Measurements from ENCODE around the gene LCK.

Gene LCK

DNA sequence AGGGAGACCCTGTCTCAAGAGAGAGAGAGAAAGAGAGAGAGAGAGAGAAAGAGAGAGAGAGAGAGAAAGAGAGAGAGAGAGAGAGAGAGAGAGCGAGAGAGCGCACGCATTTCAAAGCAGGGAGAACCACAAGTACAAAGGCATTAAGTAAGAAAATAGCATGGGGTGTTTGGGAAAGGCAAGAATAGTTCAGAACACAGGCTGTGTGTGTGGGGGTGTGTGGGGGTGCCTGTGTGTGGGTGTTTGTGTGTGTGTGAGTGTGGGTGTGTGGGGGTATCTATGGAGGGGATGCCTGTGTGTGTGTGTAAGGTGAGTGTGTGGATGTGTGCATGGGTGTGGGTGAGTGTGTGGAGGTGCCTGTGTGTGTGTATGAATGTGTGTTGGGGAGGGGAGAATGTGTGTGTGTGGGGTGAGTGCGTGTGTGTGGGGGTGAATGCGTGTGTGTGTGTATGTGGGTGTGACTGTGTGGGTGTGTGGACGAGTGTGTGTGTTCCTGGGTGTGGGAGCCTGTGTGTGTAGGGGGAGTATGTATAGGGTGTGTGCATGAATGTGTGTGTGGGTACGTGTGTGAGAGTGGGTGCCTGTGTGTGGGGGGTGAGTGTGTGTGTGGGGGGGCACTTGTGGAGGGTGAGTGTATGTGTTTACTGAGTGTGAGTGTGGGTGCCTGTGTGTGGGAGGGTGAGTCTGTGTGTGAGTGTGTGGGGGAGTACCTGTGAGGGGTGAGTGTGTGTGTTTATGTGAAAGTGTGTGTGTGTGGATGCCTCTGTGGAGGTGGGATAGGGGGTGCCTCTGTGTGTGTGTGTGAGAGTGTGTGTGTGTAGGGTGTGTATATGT, 21.7 kb downstream of the LCK start:
- H4K8ac ChIP-seq (ENCODE audit: low read length): peak overlapping the region; percentile 19
- H3K27ac ChIP-seq (ENCODE audit: low read length, poor library complexity, severe bottlenecking): no peak overlapping the region
- H3K4me2 ChIP-seq (ENCODE audit: low read length, poor library complexity, severe bottlenecking): no peak overlapping the region
- peak overlapping the region; percentile 34 to 52 for H3K18ac ChIP-seq (ENCODE audit: low read depth in 1 of 2, low read length in 2 of 2)
- H2BK5ac ChIP-seq (ENCODE audit: low read depth, low read length, poor library complexity, severe bottlenecking): no peak overlapping the region
- no peaks in the 10 kb centered on the region for H3K9me3 ChIP-seq (ENCODE audit: control insufficient read depth, low read length)
- no peaks in the 10 kb centered on the region for H3K79me1 ChIP-seq (replicated peaks; ENCODE audit: low read length, poor library complexity, severe bottlenecking)
- peak overlapping the region in 1 of 2 experiments; percentile 96 for H3K14ac ChIP-seq (ENCODE audit: low read length in 2 of 2)
- peak overlapping the region; percentile 74 for H2BK15ac ChIP-seq (ENCODE audit: low read depth, poor library complexity, severe bottlenecking)
- H3K23ac ChIP-seq (ENCODE audit: low read length in 2 of 2): peak overlapping the region in 1 of 2 experiments; percentile 37
- no peak overlapping the region for H3K9ac ChIP-seq (ENCODE audit: low read length)
- peaks cover 8% of the 10 kb centered on the region for H3K4me1 ChIP-seq (ENCODE audit: control insufficient read depth, insufficient read depth, low read depth, low read length)
- DNase-seq: no peak
- WGBS: 76% methylated on average over 7 of the region's 7 CpGs
- peaks cover 13 to 70% of the 10 kb centered on the region in 2 experiments for H3K27me3 ChIP-seq (ENCODE audit: control insufficient read depth in 1 of 2, insufficient read depth in 1 of 2, low read length in 2 of 2)
- H2BK12ac ChIP-seq (ENCODE audit: low read length in 2 of 2): peak overlapping the region; percentile 32 to 89
- peak overlapping the region in 1 of 2 experiments; percentile 49 for H3K4ac ChIP-seq (ENCODE audit: low read depth in 1 of 2, low read length in 2 of 2)
- no peak overlapping the region for H2AFZ ChIP-seq (ENCODE audit: low read depth, low read length)
- H2AK5ac ChIP-seq (ENCODE audit: low read length, severe bottlenecking): no peak overlapping the region
- H3K36me3 ChIP-seq (ENCODE audit: control insufficient read depth in 1 of 2, insufficient read depth in 2 of 2, low read depth in 1 of 2, low read length in 2 of 2): no peaks in the 10 kb centered on the region
- peak overlapping the region; percentile 73 for H4K91ac ChIP-seq (ENCODE audit: low read length)
- no peak overlapping the region for H2BK120ac ChIP-seq (ENCODE audit: low read depth, low read length)
- H3K4me3 ChIP-seq (ENCODE audit: insufficient read depth in 1 of 2, low read depth in 1 of 2, low read length in 2 of 2): no peak overlapping the region

DNA sequence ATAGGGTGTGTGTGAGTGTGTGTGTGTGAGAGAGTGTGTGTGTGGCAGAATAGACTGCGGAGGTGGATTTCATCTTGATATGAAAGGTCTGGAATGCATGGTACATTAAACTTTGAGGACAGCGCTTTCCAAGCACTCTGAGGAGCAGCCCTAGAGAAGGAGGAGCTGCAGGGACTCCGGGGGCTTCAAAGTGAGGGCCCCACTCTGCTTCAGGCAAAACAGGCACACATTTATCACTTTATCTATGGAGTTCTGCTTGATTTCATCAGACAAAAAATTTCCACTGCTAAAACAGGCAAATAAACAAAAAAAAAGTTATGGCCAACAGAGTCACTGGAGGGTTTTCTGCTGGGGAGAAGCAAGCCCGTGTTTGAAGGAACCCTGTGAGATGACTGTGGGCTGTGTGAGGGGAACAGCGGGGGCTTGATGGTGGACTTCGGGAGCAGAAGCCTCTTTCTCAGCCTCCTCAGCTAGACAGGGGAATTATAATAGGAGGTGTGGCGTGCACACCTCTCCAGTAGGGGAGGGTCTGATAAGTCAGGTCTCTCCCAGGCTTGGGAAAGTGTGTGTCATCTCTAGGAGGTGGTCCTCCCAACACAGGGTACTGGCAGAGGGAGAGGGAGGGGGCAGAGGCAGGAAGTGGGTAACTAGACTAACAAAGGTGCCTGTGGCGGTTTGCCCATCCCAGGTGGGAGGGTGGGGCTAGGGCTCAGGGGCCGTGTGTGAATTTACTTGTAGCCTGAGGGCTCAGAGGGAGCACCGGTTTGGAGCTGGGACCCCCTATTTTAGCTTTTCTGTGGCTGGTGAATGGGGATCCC, 22.5 kb downstream of the LCK start:
- Histone ChIP-seq H3K36me3 (ENCODE audit: control insufficient read depth in 1 of 2, insufficient read depth in 2 of 2, low read depth in 1 of 2, low read length in 2 of 2) (no peaks in the 10 kb centered on the region), H3K4me3 (ENCODE audit: insufficient read depth in 1 of 2, low read depth in 1 of 2, low read length in 2 of 2) (no peak overlapping the region), H2BK15ac (ENCODE audit: low read depth, poor library complexity, severe bottlenecking) (peak overlapping the region; percentile 61), H3K27me3 (ENCODE audit: control insufficient read depth in 1 of 2, insufficient read depth in 1 of 2, low read length in 2 of 2) (peaks cover 13 to 72% of the 10 kb centered on the region in 2 experiments), H2AK5ac (ENCODE audit: low read length, severe bottlenecking) (no peak overlapping the region), H4K91ac (ENCODE audit: low read length) (no peak overlapping the region), H2BK5ac (ENCODE audit: low read depth, low read length, poor library complexity, severe bottlenecking) (no peak overlapping the region), H2AFZ (ENCODE audit: low read depth, low read length) (no peak overlapping the region), H3K4ac (ENCODE audit: low read depth in 1 of 2, low read length in 2 of 2) (no peak overlapping the region), H3K79me1 (replicated peaks; ENCODE audit: low read length, poor library complexity, severe bottlenecking) (no peaks in the 10 kb centered on the region), H2BK12ac (ENCODE audit: low read length in 2 of 2) (peak overlapping the region in 1 of 2 experiments; percentile 52), H3K23ac (ENCODE audit: low read length in 2 of 2) (no peak overlapping the region), H3K18ac (ENCODE audit: low read depth in 1 of 2, low read length in 2 of 2) (peak overlapping the region; percentile 38 to 52), H3K27ac (ENCODE audit: low read length, poor library complexity, severe bottlenecking) (no peak overlapping the region), H2BK120ac (ENCODE audit: low read depth, low read length) (no peak overlapping the region), H3K9me3 (ENCODE audit: control insufficient read depth, low read length) (no peaks in the 10 kb centered on the region), H4K8ac (ENCODE audit: low read length) (peak overlapping the region; percentile 79), H3K4me2 (ENCODE audit: low read length, poor library complexity, severe bottlenecking) (no peak overlapping the region), H3K14ac (ENCODE audit: low read length in 2 of 2) (no peak overlapping the region), H3K9ac (ENCODE audit: low read length) (no peak overlapping the region), H3K4me1 (ENCODE audit: control insufficient read depth, insufficient read depth, low read depth, low read length) (peaks cover 8% of the 10 kb centered on the region)
- peak; percentile 27 for DNase-seq
- 52% methylated on average over 8 of the region's 10 CpGs for WGBS

DNA sequence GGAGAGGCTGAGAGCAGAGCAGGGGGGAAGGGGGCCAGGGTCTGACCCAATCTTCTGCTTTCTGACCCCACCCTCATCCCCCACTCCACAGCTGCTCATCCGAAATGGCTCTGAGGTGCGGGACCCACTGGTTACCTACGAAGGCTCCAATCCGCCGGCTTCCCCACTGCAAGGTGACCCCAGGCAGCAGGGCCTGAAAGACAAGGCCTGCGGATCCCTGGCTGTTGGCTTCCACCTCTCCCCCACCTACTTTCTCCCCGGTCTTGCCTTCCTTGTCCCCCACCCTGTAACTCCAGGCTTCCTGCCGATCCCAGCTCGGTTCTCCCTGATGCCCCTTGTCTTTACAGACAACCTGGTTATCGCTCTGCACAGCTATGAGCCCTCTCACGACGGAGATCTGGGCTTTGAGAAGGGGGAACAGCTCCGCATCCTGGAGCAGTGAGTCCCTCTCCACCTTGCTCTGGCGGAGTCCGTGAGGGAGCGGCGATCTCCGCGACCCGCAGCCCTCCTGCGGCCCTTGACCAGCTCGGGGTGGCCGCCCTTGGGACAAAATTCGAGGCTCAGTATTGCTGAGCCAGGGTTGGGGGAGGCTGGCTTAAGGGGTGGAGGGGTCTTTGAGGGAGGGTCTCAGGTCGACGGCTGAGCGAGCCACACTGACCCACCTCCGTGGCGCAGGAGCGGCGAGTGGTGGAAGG, 23.7 kb downstream of the LCK start:
- 77% methylated on average over 31 of the region's 31 CpGs for WGBS
- no peak overlapping the region for H2BK12ac ChIP-seq (ENCODE audit: low read length in 2 of 2)

More for the DNA sequence above, 23.7 kb downstream of the LCK start:
- H3K27me3 ChIP-seq (ENCODE audit: control insufficient read depth in 1 of 2, insufficient read depth in 1 of 2, low read length in 2 of 2): peaks cover 13 to 81% of the 10 kb centered on the region in 2 experiments
- H4K91ac ChIP-seq (ENCODE audit: low read length): no peak overlapping the region
- H3K36me3 ChIP-seq (ENCODE audit: control insufficient read depth in 1 of 2, insufficient read depth in 2 of 2, low read depth in 1 of 2, low read length in 2 of 2): no peaks in the 10 kb centered on the region
- DNase-seq: no peak
- H2AFZ ChIP-seq (ENCODE audit: low read depth, low read length): no peak overlapping the region
- H3K4me2 ChIP-seq (ENCODE audit: low read length, poor library complexity, severe bottlenecking): no peak overlapping the region
- H3K4me1 ChIP-seq (ENCODE audit: control insufficient read depth, insufficient read depth, low read depth, low read length): peaks cover 8% of the 10 kb centered on the region
- no peak overlapping the region for H4K8ac ChIP-seq (ENCODE audit: low read length)
- no peak overlapping the region for H2BK5ac ChIP-seq (ENCODE audit: low read depth, low read length, poor library complexity, severe bottlenecking)
- H3K9me3 ChIP-seq (ENCODE audit: control insufficient read depth, low read length): no peaks in the 10 kb centered on the region
- H3K9ac ChIP-seq (ENCODE audit: low read length): no peak overlapping the region
- no peak overlapping the region for H3K18ac ChIP-seq (ENCODE audit: low read depth in 1 of 2, low read length in 2 of 2)
- no peak overlapping the region for H2AK5ac ChIP-seq (ENCODE audit: low read length, severe bottlenecking)
- no peak overlapping the region for H3K27ac ChIP-seq (ENCODE audit: low read length, poor library complexity, severe bottlenecking)
- H3K4ac ChIP-seq (ENCODE audit: low read depth in 1 of 2, low read length in 2 of 2): no peak overlapping the region
- H3K23ac ChIP-seq (ENCODE audit: low read length in 2 of 2): no peak overlapping the region
- no peak overlapping the region for H2BK15ac ChIP-seq (ENCODE audit: low read depth, poor library complexity, severe bottlenecking)
- H3K14ac ChIP-seq (ENCODE audit: low read length in 2 of 2): no peak overlapping the region
- H3K4me3 ChIP-seq (ENCODE audit: insufficient read depth in 1 of 2, low read depth in 1 of 2, low read length in 2 of 2): no peak overlapping the region
- H3K79me1 ChIP-seq (replicated peaks; ENCODE audit: low read length, poor library complexity, severe bottlenecking): no peaks in the 10 kb centered on the region
- no peak overlapping the region for H2BK120ac ChIP-seq (ENCODE audit: low read depth, low read length)

All from mesenchymal stem cell (in vitro differentiated cells and primary cell).